Measurements from ENCODE around the gene FARSA. TPM values are rescaled to one million over a fixed set of nuclear protein-coding genes. Genes with fewer than 3 reads are reported as not detected.

FARSA gene
- total and polyA plus RNA-seq, 2 of the 13 experiments (the other 11 are each of a cell fraction or from before 2014, with no cell fraction given): 25.9 to 72.0 TPM

DNA sequence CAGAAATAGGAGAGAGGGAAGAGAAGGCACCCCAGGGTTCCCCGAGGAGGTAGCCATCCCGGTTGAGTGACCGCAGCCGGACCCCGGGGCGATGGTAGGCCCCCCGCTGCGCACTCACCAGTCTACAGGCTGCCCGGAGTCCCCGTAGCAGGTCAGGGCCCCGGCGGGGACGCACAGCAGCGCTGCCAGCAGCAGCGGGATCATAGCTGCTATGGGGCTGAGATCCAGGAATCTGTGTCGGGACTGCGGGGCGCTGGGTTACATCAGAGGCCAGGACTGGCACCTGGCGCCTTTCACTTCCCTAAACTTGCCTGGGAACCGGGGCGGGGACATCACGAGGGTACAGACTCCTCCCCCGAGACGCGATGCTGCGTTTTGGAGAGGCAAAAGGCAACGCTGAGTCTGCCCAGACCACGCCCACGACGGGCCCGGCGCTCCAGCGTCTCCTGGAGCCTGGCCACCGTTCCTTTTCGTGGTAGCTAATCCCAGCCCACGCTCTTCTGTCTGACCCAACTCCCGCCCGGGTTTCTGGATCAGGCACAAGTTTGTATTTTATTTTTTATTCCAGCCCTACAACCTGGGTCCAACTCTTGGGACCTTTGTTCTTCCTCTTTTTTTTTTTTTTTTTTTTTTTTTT is 52.2 kb downstream of the FARSA start, which contains the start of gene DNASE2 (continued):
- TF ChIP-seq, protein P1, sequence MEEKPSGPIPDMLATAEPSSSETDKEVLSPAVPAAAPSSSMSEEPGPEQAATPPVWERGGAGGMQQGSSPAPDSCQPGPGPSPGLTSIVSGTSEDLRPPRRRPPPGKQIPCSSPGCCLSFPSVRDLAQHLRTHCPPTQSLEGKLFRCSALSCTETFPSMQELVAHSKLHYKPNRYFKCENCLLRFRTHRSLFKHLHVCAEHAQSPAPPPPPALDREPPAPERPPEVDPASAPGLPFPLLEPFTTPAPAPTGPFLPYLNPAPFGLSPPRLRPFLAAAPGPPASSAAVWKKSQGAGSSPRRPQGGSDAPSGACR (CRISPR knock-in tag; IDR thresholded peaks at IDR 0.05): no peak
- peak; percentile 59 for TF ChIP-seq KAT8 (CRISPR knock-in tag; IDR thresholded peaks at IDR 0.05)
- TF ChIP-seq ZZZ3 (CRISPR knock-in tag; IDR thresholded peaks at IDR 0.05; ENCODE audit: borderline replicate concordance): no peak
- no peak for TF ChIP-seq ZNF160 (CRISPR knock-in tag; IDR thresholded peaks at IDR 0.05)
- TF ChIP-seq, protein P2, sequence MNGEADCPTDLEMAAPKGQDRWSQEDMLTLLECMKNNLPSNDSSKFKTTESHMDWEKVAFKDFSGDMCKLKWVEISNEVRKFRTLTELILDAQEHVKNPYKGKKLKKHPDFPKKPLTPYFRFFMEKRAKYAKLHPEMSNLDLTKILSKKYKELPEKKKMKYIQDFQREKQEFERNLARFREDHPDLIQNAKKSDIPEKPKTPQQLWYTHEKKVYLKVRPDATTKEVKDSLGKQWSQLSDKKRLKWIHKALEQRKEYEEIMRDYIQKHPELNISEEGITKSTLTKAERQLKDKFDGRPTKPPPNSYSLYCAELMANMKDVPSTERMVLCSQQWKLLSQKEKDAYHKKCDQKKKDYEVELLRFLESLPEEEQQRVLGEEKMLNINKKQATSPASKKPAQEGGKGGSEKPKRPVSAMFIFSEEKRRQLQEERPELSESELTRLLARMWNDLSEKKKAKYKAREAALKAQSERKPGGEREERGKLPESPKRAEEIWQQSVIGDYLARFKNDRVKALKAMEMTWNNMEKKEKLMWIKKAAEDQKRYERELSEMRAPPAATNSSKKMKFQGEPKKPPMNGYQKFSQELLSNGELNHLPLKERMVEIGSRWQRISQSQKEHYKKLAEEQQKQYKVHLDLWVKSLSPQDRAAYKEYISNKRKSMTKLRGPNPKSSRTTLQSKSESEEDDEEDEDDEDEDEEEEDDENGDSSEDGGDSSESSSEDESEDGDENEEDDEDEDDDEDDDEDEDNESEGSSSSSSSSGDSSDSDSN (CRISPR knock-in tag; IDR thresholded peaks at IDR 0.05): peak; percentile 30; the same call in 1 of the 2 replicates
- no peak for TF ChIP-seq HOXA7 (CRISPR knock-in tag; IDR thresholded peaks at IDR 0.05)
- TF ChIP-seq XBP1 (CRISPR knock-in tag; IDR thresholded peaks at IDR 0.05): no peak
- TF ChIP-seq MEF2D (CRISPR knock-in tag; IDR thresholded peaks at IDR 0.05): no peak
- TF ChIP-seq ELF4 (CRISPR knock-in tag; IDR thresholded peaks at IDR 0.05; ENCODE audit: borderline replicate concordance): no peak
- no peak for TF ChIP-seq ZFP90 (CRISPR knock-in tag; IDR thresholded peaks at IDR 0.05; ENCODE audit: borderline replicate concordance)
- TF ChIP-seq, protein P3, sequence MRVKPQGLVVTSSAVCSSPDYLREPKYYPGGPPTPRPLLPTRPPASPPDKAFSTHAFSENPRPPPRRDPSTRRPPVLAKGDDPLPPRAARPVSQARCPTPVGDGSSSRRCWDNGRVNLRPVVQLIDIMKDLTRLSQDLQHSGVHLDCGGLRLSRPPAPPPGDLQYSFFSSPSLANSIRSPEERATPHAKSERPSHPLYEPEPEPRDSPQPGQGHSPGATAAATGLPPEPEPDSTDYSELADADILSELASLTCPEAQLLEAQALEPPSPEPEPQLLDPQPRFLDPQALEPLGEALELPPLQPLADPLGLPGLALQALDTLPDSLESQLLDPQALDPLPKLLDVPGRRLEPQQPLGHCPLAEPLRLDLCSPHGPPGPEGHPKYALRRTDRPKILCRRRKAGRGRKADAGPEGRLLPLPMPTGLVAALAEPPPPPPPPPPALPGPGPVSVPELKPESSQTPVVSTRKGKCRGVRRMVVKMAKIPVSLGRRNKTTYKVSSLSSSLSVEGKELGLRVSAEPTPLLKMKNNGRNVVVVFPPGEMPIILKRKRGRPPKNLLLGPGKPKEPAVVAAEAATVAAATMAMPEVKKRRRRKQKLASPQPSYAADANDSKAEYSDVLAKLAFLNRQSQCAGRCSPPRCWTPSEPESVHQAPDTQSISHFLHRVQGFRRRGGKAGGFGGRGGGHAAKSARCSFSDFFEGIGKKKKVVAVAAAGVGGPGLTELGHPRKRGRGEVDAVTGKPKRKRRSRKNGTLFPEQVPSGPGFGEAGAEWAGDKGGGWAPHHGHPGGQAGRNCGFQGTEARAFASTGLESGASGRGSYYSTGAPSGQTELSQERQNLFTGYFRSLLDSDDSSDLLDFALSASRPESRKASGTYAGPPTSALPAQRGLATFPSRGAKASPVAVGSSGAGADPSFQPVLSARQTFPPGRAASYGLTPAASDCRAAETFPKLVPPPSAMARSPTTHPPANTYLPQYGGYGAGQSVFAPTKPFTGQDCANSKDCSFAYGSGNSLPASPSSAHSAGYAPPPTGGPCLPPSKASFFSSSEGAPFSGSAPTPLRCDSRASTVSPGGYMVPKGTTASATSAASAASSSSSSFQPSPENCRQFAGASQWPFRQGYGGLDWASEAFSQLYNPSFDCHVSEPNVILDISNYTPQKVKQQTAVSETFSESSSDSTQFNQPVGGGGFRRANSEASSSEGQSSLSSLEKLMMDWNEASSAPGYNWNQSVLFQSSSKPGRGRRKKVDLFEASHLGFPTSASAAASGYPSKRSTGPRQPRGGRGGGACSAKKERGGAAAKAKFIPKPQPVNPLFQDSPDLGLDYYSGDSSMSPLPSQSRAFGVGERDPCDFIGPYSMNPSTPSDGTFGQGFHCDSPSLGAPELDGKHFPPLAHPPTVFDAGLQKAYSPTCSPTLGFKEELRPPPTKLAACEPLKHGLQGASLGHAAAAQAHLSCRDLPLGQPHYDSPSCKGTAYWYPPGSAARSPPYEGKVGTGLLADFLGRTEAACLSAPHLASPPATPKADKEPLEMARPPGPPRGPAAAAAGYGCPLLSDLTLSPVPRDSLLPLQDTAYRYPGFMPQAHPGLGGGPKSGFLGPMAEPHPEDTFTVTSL (CRISPR knock-in tag; IDR thresholded peaks at IDR 0.05; ENCODE audit: borderline replicate concordance): no peak
- TF ChIP-seq NCOA5 (CRISPR knock-in tag; IDR thresholded peaks at IDR 0.05): no peak
- TF ChIP-seq RFX3 (CRISPR knock-in tag; IDR thresholded peaks at IDR 0.05): no peak
- TF ChIP-seq GABPB1 (CRISPR knock-in tag; IDR thresholded peaks at IDR 0.05): 0 out of 2 replicates have a peak, but pooled peaks have one; percentile 27

Measured in HepG2 (cell line).